Activated CD4-positive, alpha-beta memory T cell treated with anti-CD3 and anti-CD28 coated beads, Interleukin-2, amount 10 ng/mL, durations not matched to agents 7 days and 5 days (primary cell): ENCODE results near the gene CDKL4. TPM values are rescaled to one million over a fixed set of nuclear protein-coding genes. Genes with fewer than 3 reads are reported as not detected.
"Not testable (repeated sequence)": the region's sequence is repeated elsewhere in the genome, so short reads cannot be mapped to it uniquely, and the experiment has no call there.

Experiments
- CTCF ChIA-PET: fragments of 350-600 bp; sonication (Branson Sonifier 250); formaldehyde crosslinking; loops from one replicate; lab custom pipeline; 2021; ENCODE audit warnings: antibody characterized with exemption, inconsistent platforms; lab: Charles Lee
- POLR2A ChIA-PET: fragments of 350-600 bp; sonication (Branson Sonifier 250); formaldehyde crosslinking; loops from one replicate; lab custom pipeline; 2021; ENCODE audit warnings: antibody characterized with exemption; lab: Charles Lee
- DNase-seq: peaks from one replicate; pipeline ENCODE4 v3.0.0-alpha.2; 2020
- H3K27ac Mint-ChIP-seq: one replicate; pipeline ENCODE4 v1.8.0; 2021; ENCODE audit warnings: mild to moderate bottlenecking, mixed read lengths
- H3K27me3 Mint-ChIP-seq: one replicate; pipeline ENCODE4 v1.8.0; 2021; ENCODE audit warnings: mixed read lengths
- H3K36me3 Mint-ChIP-seq: one replicate; pipeline ENCODE4 v1.8.0; 2021; ENCODE audit warnings: low read depth, mixed read lengths
- H3K4me1 Mint-ChIP-seq: one replicate; pipeline ENCODE4 v1.8.0; 2021; ENCODE audit warnings: mixed read lengths
- H3K4me3 Mint-ChIP-seq: one replicate; pipeline ENCODE4 v1.8.0; 2021; ENCODE audit warnings: mild to moderate bottlenecking, mixed read lengths
- H3K9me3 Mint-ChIP-seq: one replicate; pipeline ENCODE4 v1.8.0; 2021; ENCODE audit warnings: mixed read lengths
- total RNA-seq, 2 experiments: library from RNA; stranded (reverse); gene quantifications; one replicate each; pipeline ENCODE4 v1.2.3, GENCODE V29; 2021

Gene CDKL4
- total RNA-seq, 2 experiments from 2014 or later = 0.25 TPM; not detected in 1

GRCh38 chr2:39172047-39172706 lies 71.6 kb downstream of the CDKL4 start:
- H3K4me1 Mint-ChIP-seq, H3K27ac Mint-ChIP-seq, DNase-seq, POLR2A ChIA-PET, H3K9me3 Mint-ChIP-seq, H3K36me3 Mint-ChIP-seq, H3K4me3 Mint-ChIP-seq, H3K27me3 Mint-ChIP-seq, CTCF ChIA-PET: not testable (repeated sequence)

- Mint-ChIP-seq H3K9me3 (no peaks in the 10 kb centered on the region), H3K27me3 (no peaks in the 10 kb centered on the region), H3K36me3 (no peaks in the 10 kb centered on the region), H3K4me3 (no peak overlapping the region), H3K4me1 (peaks cover 9% of the 10 kb centered on the region), H3K27ac (no peak overlapping the region)
- CTCF ChIA-PET = no interaction called here
- POLR2A ChIA-PET = interaction anchor here (0.6 kb wide), 1 partner anchor 44 kb away, joined by 3 read pairs; no protein-coding TSS in a partner anchor
- no peak for DNase-seq
Observed at GRCh38 chr2:39171621-39172020, 72.1 kb downstream of the CDKL4 start.

DNA sequence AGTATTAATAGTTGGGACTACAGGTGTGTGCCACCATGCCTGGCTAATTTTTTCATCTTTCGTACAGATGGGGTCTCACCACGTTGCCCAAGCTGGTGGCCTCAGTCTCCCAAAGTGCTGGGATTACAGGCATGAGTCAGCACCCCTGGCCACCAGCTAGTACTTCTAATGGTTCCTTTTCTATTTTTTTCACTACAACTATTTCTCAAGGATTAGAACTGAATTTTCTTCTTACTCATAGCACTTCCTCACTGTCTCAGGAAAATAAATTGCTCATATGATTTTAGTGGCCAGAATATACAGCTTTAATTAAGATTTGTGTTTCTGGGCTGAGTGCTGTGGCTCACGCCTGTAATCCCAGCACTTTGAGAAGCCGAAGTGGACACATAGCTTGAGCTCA lies 79.7 kb downstream of the CDKL4 start:
- CTCF ChIA-PET = no interaction called here
- POLR2A ChIA-PET = interaction anchor here (1.6 kb wide), 1 partner anchor 35 kb away, joined by 4 read pairs; no protein-coding TSS in a partner anchor
- no peak overlapping the region for H3K4me3 Mint-ChIP-seq
- DNase-seq = no peak
- H3K4me1 Mint-ChIP-seq = peaks cover 4% of the 10 kb centered on the region
- peaks cover 4% of the 10 kb centered on the region for H3K27me3 Mint-ChIP-seq
- H3K27ac Mint-ChIP-seq = no peak overlapping the region
- H3K36me3 Mint-ChIP-seq = peaks cover 3% of the 10 kb centered on the region
- H3K9me3 Mint-ChIP-seq = peaks cover 3% of the 10 kb centered on the region

GRCh38 chr2:39160982-39161381 lies 82.8 kb downstream of the CDKL4 start:
- CTCF ChIA-PET = no interaction called here
- POLR2A ChIA-PET = interaction anchor here (0.7 to 1.4 kb wide), 2 partner anchors 18 to 290 kb away, joined by 3 to 4 read pairs; no protein-coding TSS in a partner anchor

GRCh38 chr2:39159283-39159682 lies 84.5 kb downstream of the CDKL4 start:
- POLR2A ChIA-PET = no interaction called here
- DNase-seq = no peak
- peaks cover 3% of the 10 kb centered on the region for H3K4me1 Mint-ChIP-seq
- peaks cover 3% of the 10 kb centered on the region for H3K36me3 Mint-ChIP-seq
- H3K4me3 Mint-ChIP-seq = no peak overlapping the region
- H3K27ac Mint-ChIP-seq = no peak overlapping the region
- H3K27me3 Mint-ChIP-seq = peaks cover 6% of the 10 kb centered on the region
- CTCF ChIA-PET = no interaction called here
- peaks cover 3% of the 10 kb centered on the region for H3K9me3 Mint-ChIP-seq

More at GRCh38 chr2:39160982-39161381, 82.8 kb downstream of the CDKL4 start:
- Mint-ChIP-seq H3K4me3 (no peak overlapping the region), H3K9me3 (peaks cover 3% of the 10 kb centered on the region), H3K27me3 (peaks cover 4% of the 10 kb centered on the region), H3K4me1 (peaks cover 2% of the 10 kb centered on the region), H3K36me3 (peaks cover 3% of the 10 kb centered on the region), H3K27ac (no peak overlapping the region)
- DNase-seq = no peak

GRCh38 chr2:39158351-39158750 lies 85.4 kb downstream of the CDKL4 start:
- no peak for DNase-seq
- H3K4me3 Mint-ChIP-seq = no peak overlapping the region
- H3K27me3 Mint-ChIP-seq = peaks cover 4% of the 10 kb centered on the region
- peaks cover 3% of the 10 kb centered on the region for H3K4me1 Mint-ChIP-seq
- H3K27ac Mint-ChIP-seq = peak overlapping the region; percentile 45
- ChIA-PET CTCF (interaction anchor here (0.6 kb wide), 1 partner anchor 11 kb away, joined by 3 read pairs; no protein-coding TSS in a partner anchor), POLR2A (no interaction called here)
- peaks cover 2% of the 10 kb centered on the region for H3K9me3 Mint-ChIP-seq
- peaks cover 2% of the 10 kb centered on the region for H3K36me3 Mint-ChIP-seq

DNA sequence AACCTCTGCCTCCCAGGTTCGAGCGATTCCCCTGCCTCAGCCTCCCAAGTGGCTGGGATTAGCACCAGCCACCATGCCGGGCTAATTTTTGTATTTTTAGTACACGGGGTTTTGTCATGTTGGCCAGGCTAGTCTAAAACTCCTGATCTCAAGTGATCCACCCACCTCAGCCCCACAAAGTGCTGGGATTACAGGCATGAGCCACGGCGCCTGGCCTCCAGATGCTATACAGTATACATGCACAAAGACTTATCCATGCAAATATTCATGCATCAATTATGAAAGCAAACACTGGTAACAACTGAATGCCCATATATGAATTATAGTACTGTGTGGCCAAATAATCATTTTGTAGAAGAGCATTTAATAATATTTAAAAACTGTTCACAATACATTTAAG lies 86.9 kb downstream of the CDKL4 start:
- no peaks in the 10 kb centered on the region for H3K9me3 Mint-ChIP-seq
- no peak overlapping the region for H3K4me3 Mint-ChIP-seq
- ChIA-PET POLR2A (no interaction called here), CTCF (no interaction called here)
- no peak for DNase-seq
- H3K36me3 Mint-ChIP-seq = peaks cover 2% of the 10 kb centered on the region
- no peak overlapping the region for H3K27ac Mint-ChIP-seq
- peaks cover 2% of the 10 kb centered on the region for H3K27me3 Mint-ChIP-seq
- peaks cover 3% of the 10 kb centered on the region for H3K4me1 Mint-ChIP-seq

- Mint-ChIP-seq H3K27ac (no peak overlapping the region), H3K4me3 (no peak overlapping the region), H3K27me3 (peaks cover 2% of the 10 kb centered on the region), H3K36me3 (peaks cover 2% of the 10 kb centered on the region), H3K4me1 (peaks cover 3% of the 10 kb centered on the region), H3K9me3 (no peaks in the 10 kb centered on the region)
- ChIA-PET POLR2A (interaction anchor here (1.4 kb wide), 1 partner anchor 14 kb away, joined by 5 read pairs; no protein-coding TSS in a partner anchor), CTCF (interaction anchor here (1.0 kb wide), 2 partner anchors 47 to 208 kb away, joined by 3 to 4 read pairs; no protein-coding TSS in a partner anchor)
- DNase-seq = no peak
Observed at GRCh38 chr2:39156107-39156506, 87.7 kb downstream of the CDKL4 start.

DNA sequence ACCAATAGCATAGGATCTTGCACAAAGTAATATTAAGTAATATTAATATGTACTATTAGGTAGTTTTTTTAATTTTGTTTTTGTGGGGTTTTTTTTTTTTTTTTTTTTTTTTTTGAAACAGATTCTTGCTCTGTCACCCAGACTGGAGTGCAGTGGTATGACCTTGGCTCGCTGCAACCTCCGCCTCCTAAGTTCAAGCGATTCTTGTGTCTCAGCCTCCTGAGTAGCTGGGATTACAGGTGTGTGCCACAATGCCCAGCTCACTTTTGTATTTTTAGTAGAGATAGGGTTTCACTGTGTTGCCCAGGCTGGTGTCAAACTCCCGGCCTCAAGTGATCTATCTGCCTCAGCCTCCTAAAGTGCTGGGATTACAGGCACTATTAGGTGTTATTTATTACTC lies 88.2 kb downstream of the CDKL4 start:
- CTCF ChIA-PET = interaction anchor here (1.0 to 1.9 kb wide), 4 partner anchors 32 to 208 kb away, joined by 3 to 6 read pairs (median 4); no protein-coding TSS in a partner anchor
- DNase-seq, H3K4me3 Mint-ChIP-seq, H3K27me3 Mint-ChIP-seq, H3K9me3 Mint-ChIP-seq, H3K4me1 Mint-ChIP-seq, H3K27ac Mint-ChIP-seq, H3K36me3 Mint-ChIP-seq: not testable (repeated sequence)
- POLR2A ChIA-PET = interaction anchor here (1.4 kb wide), 1 partner anchor 13 kb away, joined by 5 read pairs; no protein-coding TSS in a partner anchor

- no peaks in the 10 kb centered on the region for H3K9me3 Mint-ChIP-seq
- peaks cover 2% of the 10 kb centered on the region for H3K27me3 Mint-ChIP-seq
- H3K4me3 Mint-ChIP-seq = no peak overlapping the region
- H3K36me3 Mint-ChIP-seq = peaks cover 4% of the 10 kb centered on the region
- DNase-seq = no peak
- ChIA-PET POLR2A (interaction anchor here (1.4 kb wide), 1 partner anchor 13 kb away, joined by 5 read pairs; no protein-coding TSS in a partner anchor), CTCF (interaction anchor here (1.0 to 1.9 kb wide), 3 partner anchors 31 to 74 kb away, joined by 4 to 6 read pairs (median 4); no protein-coding TSS in a partner anchor)
- no peak overlapping the region for H3K27ac Mint-ChIP-seq
- peaks cover 8% of the 10 kb centered on the region for H3K4me1 Mint-ChIP-seq
Observed at GRCh38 chr2:39154944-39155343, 88.8 kb downstream of the CDKL4 start.

- peaks cover 4% of the 10 kb centered on the region for H3K36me3 Mint-ChIP-seq
- peaks cover 2% of the 10 kb centered on the region for H3K27me3 Mint-ChIP-seq
- H3K4me3 Mint-ChIP-seq = no peak overlapping the region
- H3K4me1 Mint-ChIP-seq = peaks cover 9% of the 10 kb centered on the region
- H3K9me3 Mint-ChIP-seq = peaks cover under 1% of the 10 kb centered on the region
- POLR2A ChIA-PET = no interaction called here
- CTCF ChIA-PET = interaction anchor here (2.0 kb wide), 1 partner anchor 74 kb away, joined by 4 read pairs; no protein-coding TSS in a partner anchor
- DNase-seq = no peak
- H3K27ac Mint-ChIP-seq = no peak overlapping the region
Observed at GRCh38 chr2:39153312-39153711, 90.5 kb downstream of the CDKL4 start.

DNA sequence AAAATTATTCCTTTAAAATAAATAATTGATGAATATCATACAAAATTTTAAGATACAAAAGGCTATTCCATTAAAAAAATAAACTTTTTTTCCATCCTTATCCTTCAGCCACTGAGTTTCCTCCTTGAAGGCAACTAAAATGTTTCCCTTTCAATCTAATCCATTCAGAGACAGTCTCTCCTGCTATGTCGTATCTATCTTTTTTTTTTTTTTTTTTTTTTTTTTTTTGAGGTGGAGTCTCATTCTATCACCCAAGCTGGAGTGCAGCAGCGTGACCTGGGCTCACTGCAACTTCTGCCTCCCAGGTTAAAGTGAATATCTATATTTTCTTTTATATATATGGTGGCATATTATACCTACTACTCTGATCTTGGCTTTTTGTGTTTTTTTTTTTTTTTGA lies 91.3 kb downstream of the CDKL4 start:
- peaks cover 4% of the 10 kb centered on the region for H3K36me3 Mint-ChIP-seq
- DNase-seq = no peak
- CTCF ChIA-PET = interaction anchor here (2.0 kb wide), 1 partner anchor 75 kb away, joined by 4 read pairs; no protein-coding TSS in a partner anchor
- H3K4me3 Mint-ChIP-seq = no peak overlapping the region
- peaks cover 3% of the 10 kb centered on the region for H3K9me3 Mint-ChIP-seq
- no peak overlapping the region for H3K27ac Mint-ChIP-seq
- POLR2A ChIA-PET = no interaction called here
- H3K4me1 Mint-ChIP-seq = peaks cover 9% of the 10 kb centered on the region
- peaks cover 2% of the 10 kb centered on the region for H3K27me3 Mint-ChIP-seq

DNA sequence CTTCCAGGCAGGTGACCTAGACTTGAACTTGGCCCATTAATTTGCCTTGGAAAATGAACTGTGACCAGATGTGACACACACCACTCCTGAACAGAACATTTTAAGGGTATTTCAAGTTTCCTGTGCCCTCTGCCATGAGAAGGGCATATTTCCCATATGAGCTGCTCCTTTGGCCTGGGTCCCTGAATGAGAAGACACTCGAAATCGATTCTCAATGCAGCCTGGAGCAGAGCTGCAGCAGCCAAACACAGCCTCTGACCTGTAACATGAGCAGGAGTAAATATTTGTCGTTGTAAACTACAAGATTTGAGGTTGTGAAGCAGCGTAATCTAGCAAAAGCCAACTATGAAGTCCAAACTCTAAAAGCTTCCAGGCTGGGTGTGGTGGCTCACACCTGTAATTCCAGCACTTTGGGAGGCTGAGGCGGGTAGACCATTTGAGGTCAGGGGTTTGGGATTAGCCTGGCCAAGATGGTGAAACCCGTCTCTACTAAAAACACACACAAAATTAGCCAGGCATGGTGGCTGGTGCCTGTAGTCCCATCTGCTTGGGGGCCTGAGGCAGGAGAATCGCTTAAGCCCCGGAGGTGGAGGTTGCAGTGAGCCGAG lies 92.8 kb downstream of the CDKL4 start:
- POLR2A ChIA-PET = no interaction called here
- Mint-ChIP-seq H3K9me3 (peaks cover 5% of the 10 kb centered on the region), H3K27me3 (peaks cover 2% of the 10 kb centered on the region)

More for the DNA sequence above, 92.8 kb downstream of the CDKL4 start:
- DNase-seq = no peak
- H3K36me3 Mint-ChIP-seq = peaks cover 9% of the 10 kb centered on the region
- no peak overlapping the region for H3K27ac Mint-ChIP-seq
- peaks cover 10% of the 10 kb centered on the region for H3K4me1 Mint-ChIP-seq
- CTCF ChIA-PET = interaction anchor here (0.7 to 1.4 kb wide), 2 partner anchors 27 to 79 kb away, joined by 3 to 4 read pairs; no protein-coding TSS in a partner anchor
- H3K4me3 Mint-ChIP-seq = no peak overlapping the region
